ENCODE measurements around the gene NDUFB10. TPM values are rescaled to one million over a fixed set of nuclear protein-coding genes. Genes with fewer than 3 reads are reported as not detected.

Gene NDUFB10
- total RNA-seq, 1 experiment from 2014 or later, result 190 TPM

DNA sequence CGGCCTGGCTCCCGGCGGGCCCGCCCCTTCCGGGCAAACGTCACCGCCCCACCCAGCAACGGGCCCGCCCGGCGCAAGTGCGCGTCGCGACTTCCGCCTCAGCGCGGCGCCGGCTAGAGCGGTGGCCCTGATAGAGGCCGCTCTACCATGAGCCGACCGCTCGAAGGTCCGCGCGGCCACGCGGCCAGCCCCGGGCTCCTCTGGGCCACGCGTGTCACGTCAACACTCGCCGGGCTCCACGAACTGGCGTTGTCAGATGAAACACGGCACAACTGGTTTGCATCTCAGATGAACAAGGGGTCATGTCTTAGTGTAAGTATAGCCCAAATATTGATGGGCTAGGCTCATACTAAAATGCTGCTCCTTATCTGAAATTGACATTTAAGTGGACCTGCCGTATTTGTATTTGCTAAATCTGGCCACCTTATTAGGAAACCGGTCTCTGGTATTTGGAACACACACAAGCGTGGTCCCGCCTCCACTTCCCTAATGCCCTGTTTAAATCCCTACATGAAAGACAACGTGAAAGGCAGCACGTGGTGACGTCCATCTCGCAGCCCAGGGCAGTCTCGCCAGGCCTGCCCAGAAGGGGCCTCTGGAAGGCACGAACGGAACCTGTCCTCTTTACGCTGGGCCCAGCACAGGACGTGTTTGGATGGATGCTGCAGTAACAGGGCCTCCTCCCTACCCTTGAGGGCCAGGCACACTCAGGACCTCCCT, 50.6 kb downstream of the NDUFB10 start, which contains the start of gene ZNF598:
ZNF598 (minus strand) TSS at position 31 of the 720 bp plus-strand sequence.
- CTCF ChIA-PET, result no interaction called here
- intact Hi-C loops (cut with micrococcal nuclease; ENCODE audit: unreplicated experiment), result loop anchor here (2.0 to 10.0 kb wide), 2 partner anchors 25 to 245 kb away; partner anchors contain the start of genes ECI1 and GFER

More for the DNA sequence above, 50.6 kb downstream of the NDUFB10 start, which contains the start of gene ZNF598:
- Histone ChIP-seq H3K4me2 (peak within 1 kb of the TSS; percentile 97), H3K9me3 (ENCODE audit: insufficient read depth, low read depth) (no peaks in the 10 kb centered on the region), H3K27ac (peak within 1 kb of the TSS; percentile 86), H4K20me1 (ENCODE audit: insufficient read depth) (peaks cover 31% of the 10 kb centered on the region), H3K4me1 (replicated peaks; ENCODE audit: insufficient read depth) (peaks cover 27% of the 10 kb centered on the region), H3K27me3 (ENCODE audit: insufficient read depth, low read depth) (no peaks in the 10 kb centered on the region), H3F3A (ENCODE audit: insufficient read depth, low read depth) (peaks cover 22% of the 10 kb centered on the region), H2AFZ (peak within 1 kb of the TSS; percentile 92), H3K36me3 (ENCODE audit: low read depth) (no peaks in the 10 kb centered on the region), H3K79me2 (ENCODE audit: low read depth) (peaks cover 54% of the 10 kb centered on the region), H3K9me2 (ENCODE audit: insufficient read depth) (no peaks in the 10 kb centered on the region), H3K4me3 (peak within 1 kb of the TSS; percentile 88)
- TF ChIP-seq, protein P1, sequence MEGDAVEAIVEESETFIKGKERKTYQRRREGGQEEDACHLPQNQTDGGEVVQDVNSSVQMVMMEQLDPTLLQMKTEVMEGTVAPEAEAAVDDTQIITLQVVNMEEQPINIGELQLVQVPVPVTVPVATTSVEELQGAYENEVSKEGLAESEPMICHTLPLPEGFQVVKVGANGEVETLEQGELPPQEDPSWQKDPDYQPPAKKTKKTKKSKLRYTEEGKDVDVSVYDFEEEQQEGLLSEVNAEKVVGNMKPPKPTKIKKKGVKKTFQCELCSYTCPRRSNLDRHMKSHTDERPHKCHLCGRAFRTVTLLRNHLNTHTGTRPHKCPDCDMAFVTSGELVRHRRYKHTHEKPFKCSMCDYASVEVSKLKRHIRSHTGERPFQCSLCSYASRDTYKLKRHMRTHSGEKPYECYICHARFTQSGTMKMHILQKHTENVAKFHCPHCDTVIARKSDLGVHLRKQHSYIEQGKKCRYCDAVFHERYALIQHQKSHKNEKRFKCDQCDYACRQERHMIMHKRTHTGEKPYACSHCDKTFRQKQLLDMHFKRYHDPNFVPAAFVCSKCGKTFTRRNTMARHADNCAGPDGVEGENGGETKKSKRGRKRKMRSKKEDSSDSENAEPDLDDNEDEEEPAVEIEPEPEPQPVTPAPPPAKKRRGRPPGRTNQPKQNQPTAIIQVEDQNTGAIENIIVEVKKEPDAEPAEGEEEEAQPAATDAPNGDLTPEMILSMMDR (conservative IDR thresholded peaks at IDR 0.05), result no peak
- no peak for TF ChIP-seq EZH2 (IDR thresholded peaks at IDR 0.05; ENCODE audit: low read depth)
- DNase-seq, result peak; percentile 52 to 82
- TSS peak; percentile 94 for BruUV-seq (replicated peaks)
- POLR2A ChIA-PET (ENCODE audit: unreplicated experiment), result no interaction called here

Other genes starting within 250 kb of the NDUFB10 start
- 49.0 and 87.8 TPM in 2 replicates for gene NME3, start 188.0 kb upstream of the NDUFB10 start, total RNA-seq (2021)
- gene EME2, start 186.7 kb upstream of the NDUFB10 start, total RNA-seq (2021), result 24.2 and 32.4 TPM in 2 replicates
- gene MRPS34, start 186.4 kb upstream of the NDUFB10 start, total RNA-seq (2021), result 201 and 247 TPM in 2 replicates
- 58.2 and 86.6 TPM in 2 replicates for gene SPSB3, start 177.0 kb upstream of the NDUFB10 start, total RNA-seq (2021)
- 80.0 and 103 TPM in 2 replicates for gene NUBP2, start 176.6 kb upstream of the NDUFB10 start, total RNA-seq (2021)
- 0.18 TPM in 1 of 2 replicates, not detected in the other for gene IGFALS, start 165.8 kb upstream of the NDUFB10 start, total RNA-seq (2021)
- 51.8 and 74.5 TPM in 2 replicates for gene HAGH, start 132.7 kb upstream of the NDUFB10 start, total RNA-seq (2021)
- 26.8 and 41.2 TPM in 2 replicates for gene FAHD1, start 132.3 kb upstream of the NDUFB10 start, total RNA-seq (2021)
- not detected in 2 replicates for gene MEIOB, start 87.4 kb upstream of the NDUFB10 start, total RNA-seq (2021)
- gene HS3ST6, start 41.1 kb upstream of the NDUFB10 start, total RNA-seq (2021), result not detected in 2 replicates
- gene MSRB1, start 16.3 kb upstream of the NDUFB10 start, total RNA-seq (2021), result 49.4 and 54.9 TPM in 2 replicates
- 0.44 TPM in 1 of 2 replicates, not detected in the other for gene RPL3L, start 4.8 kb upstream of the NDUFB10 start, total RNA-seq (2021)
- 3,808 and 4,468 TPM in 2 replicates for gene RPS2, start 5.3 kb downstream of the NDUFB10 start, total RNA-seq (2021)
- gene RNF151, start 7.3 kb downstream of the NDUFB10 start, total RNA-seq (2021), result not detected in 2 replicates
- gene TBL3, start 12.5 kb downstream of the NDUFB10 start, total RNA-seq (2021), result 51.3 and 66.4 TPM in 2 replicates
- gene NOXO1, start 21.9 kb downstream of the NDUFB10 start, total RNA-seq (2021), result 11.1 and 12.7 TPM in 2 replicates
- gene GFER, start 24.7 kb downstream of the NDUFB10 start, total RNA-seq (2021), result 59.7 and 63.8 TPM in 2 replicates
- 4.3 and 4.5 TPM in 2 replicates for gene SYNGR3, start 30.4 kb downstream of the NDUFB10 start, total RNA-seq (2021)
- gene ZNF598, start 50.3 kb downstream of the NDUFB10 start, total RNA-seq (2021), result 68.4 and 72.5 TPM in 2 replicates
- 4.0 and 8.1 TPM in 2 replicates for gene NPW, start 60.2 kb downstream of the NDUFB10 start, total RNA-seq (2021)
- gene NHERF2, start 67.4 kb downstream of the NDUFB10 start, total RNA-seq (2021), result 104 and 144 TPM in 2 replicates
- gene NTHL1, start 88.3 kb downstream of the NDUFB10 start, total RNA-seq (2021), result 47.3 and 66.6 TPM in 2 replicates
- gene TSC2, start 88.4 kb downstream of the NDUFB10 start, total RNA-seq (2021), result 166 and 170 TPM in 2 replicates
- 91.5 and 105 TPM in 2 replicates for gene PKD1, start 176.4 kb downstream of the NDUFB10 start, total RNA-seq (2021)
- gene RAB26, start 189.1 kb downstream of the NDUFB10 start, total RNA-seq (2021), result 29.5 and 31.3 TPM in 2 replicates
- gene TRAF7, start 196.2 kb downstream of the NDUFB10 start, total RNA-seq (2021), result 166 and 199 TPM in 2 replicates
- gene CASKIN1, start 237.1 kb downstream of the NDUFB10 start, total RNA-seq (2021), result 2.1 and 3.3 TPM in 2 replicates
- 66.3 and 74.2 TPM in 2 replicates for gene MLST8, start 245.9 kb downstream of the NDUFB10 start, total RNA-seq (2021)